Dermis blood vessel endothelial cell (primary cell): ENCODE measurements around the gene ZNF319. TPM values are rescaled to one million over a fixed set of nuclear protein-coding genes. Genes with fewer than 3 reads are reported as not detected.

ENCODE experiments used
- DNase-seq: peaks from one replicate; pipeline ENCODE4 v3.0.0; 2010
- total RNA-seq: library from RNA; depleted of rRNA; stranded (reverse); fragments of >200 nt; gene quantifications from 2 replicates; pipeline ENCODE4 v1.2.3, GENCODE V29; 2014

Gene ZNF319
- total RNA-seq, 1 donor from 2014 or later: 3.4 TPM

GRCh38 chr16:57971848-57972247 is 28.6 kb downstream of the ZNF319 start:
- DNase-seq: no peak

- no peak for DNase-seq
Measured at GRCh38 chr16:57970970-57971369, 29.5 kb downstream of the ZNF319 start, which contains the start of gene CNGB1. Gene CNGB1 (minus strand): TSS chr16:57971128. CDS start chr16:57967286, 3,842 bp downstream.

- DNase-seq: no peak
Measured at GRCh38 chr16:57970319-57970718, 30.2 kb downstream of the ZNF319 start.

GRCh38 chr16:57969451-57970123 is 30.9 kb downstream of the ZNF319 start:
- DNase-seq: no peak

GRCh38 chr16:57967916-57968315 is 32.6 kb downstream of the ZNF319 start:
- DNase-seq: no peak

- no peak for DNase-seq
Measured at GRCh38 chr16:57966986-57967385, 33.5 kb downstream of the ZNF319 start.

- no peak for DNase-seq
Measured at GRCh38 chr16:57966204-57966771, 34.2 kb downstream of the ZNF319 start.

GRCh38 chr16:57964157-57964700 is 36.2 kb downstream of the ZNF319 start:
- no peak for DNase-seq

GRCh38 chr16:57962756-57963155 is 37.7 kb downstream of the ZNF319 start:
- no peak for DNase-seq

GRCh38 chr16:57962046-57962445 is 38.4 kb downstream of the ZNF319 start:
- no peak for DNase-seq

- DNase-seq: no peak
Measured at GRCh38 chr16:57961538-57961937, 38.9 kb downstream of the ZNF319 start.

GRCh38 chr16:57960826-57961472 is 39.5 kb downstream of the ZNF319 start:
- no peak for DNase-seq

GRCh38 chr16:57960310-57960709 is 40.2 kb downstream of the ZNF319 start:
- DNase-seq: no peak

GRCh38 chr16:57959804-57960203 is 40.7 kb downstream of the ZNF319 start:
- no peak for DNase-seq

GRCh38 chr16:57959121-57959520 is 41.4 kb downstream of the ZNF319 start:
- DNase-seq: no peak

- no peak for DNase-seq
Measured at GRCh38 chr16:57958544-57958943, 41.9 kb downstream of the ZNF319 start.

- DNase-seq: no peak
Measured at GRCh38 chr16:57957673-57958392, 42.6 kb downstream of the ZNF319 start.

GRCh38 chr16:57956924-57957672 is 43.4 kb downstream of the ZNF319 start:
- DNase-seq: no peak

GRCh38 chr16:57956270-57956808 is 44.1 kb downstream of the ZNF319 start:
- DNase-seq: no peak

- DNase-seq: no peak
Measured at GRCh38 chr16:57955572-57956188, 44.8 kb downstream of the ZNF319 start.

- no peak for DNase-seq
Measured at GRCh38 chr16:57953857-57954256, 46.6 kb downstream of the ZNF319 start.

GRCh38 chr16:57952909-57953308 is 47.6 kb downstream of the ZNF319 start:
- DNase-seq: no peak
